ENCODE results near the gene UNC13C. TPM values are rescaled to one million over a fixed set of nuclear protein-coding genes. Genes with fewer than 3 reads are reported as not detected.

The UNC13C gene
- polyA plus RNA-seq, 3 donors = 7.3 to 10.2 (median 10.0) TPM

DNA sequence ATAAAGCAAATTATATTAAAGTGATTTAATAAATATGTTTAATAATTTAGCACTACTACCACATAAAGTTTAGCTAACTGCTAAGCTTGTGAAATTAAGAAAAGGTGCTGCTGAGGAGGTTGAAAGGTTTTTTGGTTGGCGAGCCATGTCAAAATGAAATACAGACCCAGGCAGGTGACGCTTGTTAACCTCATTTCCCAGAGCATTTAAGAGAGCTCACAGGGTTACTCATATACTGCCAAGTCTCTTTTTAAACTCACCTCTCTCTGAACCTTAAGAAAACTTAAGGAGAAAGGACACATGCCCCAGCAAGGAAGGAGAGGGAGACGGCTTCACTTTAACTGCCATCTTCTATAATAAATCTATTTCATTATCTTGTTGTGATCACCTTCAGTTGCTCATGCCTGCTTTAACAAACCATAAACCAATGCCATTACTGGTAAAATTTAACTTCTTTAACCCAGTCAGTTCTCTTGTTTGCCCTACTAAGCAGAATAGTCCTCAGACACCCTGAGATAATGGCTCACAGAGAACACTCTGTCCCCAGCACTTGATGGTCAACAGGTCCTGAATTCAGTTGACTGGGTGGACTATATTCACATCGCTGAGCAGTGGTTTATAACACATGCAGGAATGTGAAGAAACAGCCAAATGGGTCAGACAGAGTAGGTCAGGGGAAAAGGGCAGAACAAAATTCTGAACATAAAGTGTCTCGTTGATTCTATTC lies 540.1 kb downstream of the UNC13C start:
- DNase-seq (ENCODE audit: extremely low read depth in 1 of 11, low read depth in 9 of 11, low spot score in 4 of 11) = peak in 7 of 11 donors; percentile 2 to 41 (median 13)

DNA sequence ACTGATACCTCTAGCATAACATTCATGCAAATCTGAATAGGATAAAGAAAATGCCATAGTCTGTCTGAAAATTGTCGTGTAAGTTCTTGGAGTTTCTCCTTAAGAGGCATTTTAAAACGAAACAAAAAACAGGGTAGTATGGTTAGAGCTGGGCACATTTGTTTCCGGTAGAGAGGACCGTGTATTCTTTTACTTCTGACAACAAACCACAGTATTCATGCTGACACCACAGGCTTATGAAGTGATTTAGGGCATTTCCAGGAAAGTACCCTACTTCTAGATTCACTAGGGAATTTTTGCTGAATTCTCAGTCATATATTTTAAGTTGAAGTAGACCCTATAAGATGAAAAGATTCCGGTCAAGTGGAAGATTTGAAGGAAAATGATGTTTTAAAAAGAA lies 541.3 kb downstream of the UNC13C start:
- DNase-seq (ENCODE audit: extremely low read depth in 1 of 11, low read depth in 9 of 11, low spot score in 4 of 11) = no peak

DNA sequence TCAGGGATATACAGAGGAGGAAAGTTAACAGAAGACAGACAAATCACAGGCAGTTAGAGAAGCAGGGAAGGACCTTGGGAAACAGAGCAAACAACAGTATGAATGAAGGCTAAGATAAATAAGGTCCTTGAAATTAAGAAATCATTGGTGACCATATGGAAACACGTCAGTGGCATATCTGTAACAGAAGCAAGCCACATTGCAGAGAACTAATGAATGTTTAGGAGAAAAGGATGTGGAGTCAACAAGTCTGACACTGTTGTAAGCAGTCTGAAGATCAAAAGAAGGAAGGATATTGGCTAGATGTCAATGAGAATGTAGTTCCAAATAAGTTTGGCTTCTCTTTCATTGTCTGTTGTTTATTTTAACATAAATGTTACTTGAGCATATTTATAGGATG lies 542.4 kb downstream of the UNC13C start:
- DNase-seq (ENCODE audit: extremely low read depth in 1 of 11, low read depth in 9 of 11, low spot score in 4 of 11) = no peak

DNA sequence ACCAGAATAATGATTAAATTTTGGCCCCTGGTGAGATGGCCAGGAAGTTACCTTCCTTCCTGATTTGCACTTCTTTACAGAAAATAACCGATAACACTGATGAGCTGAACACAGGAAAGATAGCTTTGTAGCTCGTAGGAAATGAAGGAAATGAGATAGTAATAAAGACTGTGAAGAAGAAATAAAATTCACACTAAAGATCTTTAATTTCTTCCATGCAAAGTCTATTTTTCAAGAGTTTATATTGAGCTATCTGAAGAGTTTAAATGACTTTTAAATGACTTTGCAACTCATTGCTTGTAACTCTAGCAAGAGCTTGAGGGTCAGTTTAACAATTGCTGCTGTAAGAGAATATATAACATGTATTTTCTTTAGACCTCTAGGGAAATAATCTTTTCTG lies 543.0 kb downstream of the UNC13C start:
- no peak for DNase-seq (ENCODE audit: extremely low read depth in 1 of 11, low read depth in 9 of 11, low spot score in 4 of 11)

DNA sequence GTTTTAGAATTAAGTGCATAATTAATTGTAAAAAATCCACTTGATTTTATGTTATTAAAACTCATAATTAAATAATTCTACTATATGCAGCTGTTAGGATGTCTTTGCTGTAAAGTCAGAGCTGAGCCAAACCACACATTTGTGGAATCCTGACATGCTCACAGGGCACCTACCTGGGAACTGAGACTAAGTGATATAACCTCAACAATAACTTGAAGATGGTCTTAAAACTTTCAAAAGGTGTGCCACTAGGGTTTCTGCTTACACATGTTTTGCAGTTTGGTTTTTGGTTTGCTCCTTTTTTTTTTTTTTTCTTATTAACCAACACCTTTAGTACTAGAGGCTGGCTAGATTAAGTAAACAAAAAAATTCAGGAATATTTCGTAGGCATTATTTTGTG lies 549.8 kb downstream of the UNC13C start:
- no peak for DNase-seq (ENCODE audit: extremely low read depth in 1 of 11, low read depth in 9 of 11, low spot score in 4 of 11)

DNA sequence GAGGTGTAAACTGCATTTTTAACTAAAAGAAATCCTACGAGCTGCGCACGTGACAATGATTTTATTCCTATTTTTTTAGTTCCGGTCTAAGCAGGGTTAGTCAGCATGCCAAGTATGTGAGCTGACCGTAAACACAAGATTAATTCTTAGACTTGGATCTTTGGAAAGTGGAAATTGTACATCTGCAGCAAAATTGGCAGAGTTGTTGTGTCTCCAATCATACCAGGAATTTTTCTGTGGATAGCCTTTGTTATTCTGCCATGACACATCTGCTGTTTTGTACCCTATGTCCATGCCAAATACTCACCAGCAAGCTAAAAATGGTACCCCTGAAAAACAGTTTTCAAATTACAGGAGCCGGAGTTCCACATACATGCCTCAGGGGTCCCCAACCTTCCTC lies 562.5 kb downstream of the UNC13C start:
- DNase-seq (ENCODE audit: extremely low read depth in 1 of 11, low read depth in 9 of 11, low spot score in 4 of 11) = no peak

DNA sequence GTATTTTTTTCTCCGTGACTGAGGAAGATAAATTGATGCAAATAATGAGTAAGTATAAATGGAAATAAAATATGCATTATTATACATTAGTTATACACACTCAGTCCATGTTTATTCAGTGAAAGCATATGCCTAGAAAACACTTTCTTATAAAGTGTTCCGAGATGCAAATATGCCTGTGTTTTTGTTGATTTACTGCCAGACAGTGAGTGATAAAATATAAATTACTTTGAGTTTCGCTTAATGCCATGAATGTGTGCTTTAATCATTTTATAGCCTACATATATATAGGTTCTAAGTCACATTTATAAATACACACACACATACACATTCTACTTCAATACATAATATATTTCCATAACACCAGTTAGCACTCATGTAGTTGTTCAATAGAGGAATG lies 569.2 kb downstream of the UNC13C start:
- no peak for DNase-seq (ENCODE audit: extremely low read depth in 1 of 11, low read depth in 9 of 11, low spot score in 4 of 11)

DNA sequence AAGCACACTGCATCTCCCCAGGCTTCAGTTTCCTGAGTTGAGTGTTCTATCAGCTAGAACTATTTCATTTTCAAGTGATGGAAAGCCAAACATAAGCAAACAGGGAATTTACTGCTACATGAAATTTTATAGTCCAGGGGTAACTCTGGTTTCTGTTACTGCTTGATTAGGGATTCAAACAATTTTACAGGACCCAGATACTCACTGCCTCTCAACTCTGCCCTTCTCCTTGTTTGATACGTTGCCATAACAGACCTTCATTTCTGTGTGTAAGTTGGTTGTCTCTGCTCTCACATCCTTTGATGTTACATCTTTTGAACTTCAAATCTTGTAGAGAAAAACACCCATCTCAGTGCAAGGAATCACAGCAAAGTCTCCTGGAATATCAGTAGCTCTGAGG lies 572.7 kb downstream of the UNC13C start:
- DNase-seq (ENCODE audit: extremely low read depth in 1 of 11, low read depth in 9 of 11, low spot score in 4 of 11) = no peak

DNA sequence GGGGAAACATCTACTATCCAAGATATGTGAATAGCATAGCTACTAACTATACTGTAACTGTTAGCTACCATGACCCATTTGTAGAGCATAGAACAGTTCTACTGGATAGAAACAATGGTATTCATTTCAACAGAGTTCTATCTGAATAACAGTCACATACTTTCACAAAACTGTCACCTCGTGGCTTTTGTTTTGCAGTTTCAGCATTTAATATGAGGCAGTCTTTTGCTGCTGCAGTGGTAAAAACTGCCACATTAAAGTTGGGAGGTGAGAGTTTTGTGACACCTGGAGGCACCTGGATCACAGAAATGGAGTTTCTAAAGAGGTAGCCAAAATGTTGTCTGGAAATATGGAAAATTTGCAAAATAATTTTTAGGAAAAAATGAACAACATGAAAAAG lies 578.0 kb downstream of the UNC13C start:
- no peak for DNase-seq (ENCODE audit: extremely low read depth in 1 of 11, low read depth in 9 of 11, low spot score in 4 of 11)

DNA sequence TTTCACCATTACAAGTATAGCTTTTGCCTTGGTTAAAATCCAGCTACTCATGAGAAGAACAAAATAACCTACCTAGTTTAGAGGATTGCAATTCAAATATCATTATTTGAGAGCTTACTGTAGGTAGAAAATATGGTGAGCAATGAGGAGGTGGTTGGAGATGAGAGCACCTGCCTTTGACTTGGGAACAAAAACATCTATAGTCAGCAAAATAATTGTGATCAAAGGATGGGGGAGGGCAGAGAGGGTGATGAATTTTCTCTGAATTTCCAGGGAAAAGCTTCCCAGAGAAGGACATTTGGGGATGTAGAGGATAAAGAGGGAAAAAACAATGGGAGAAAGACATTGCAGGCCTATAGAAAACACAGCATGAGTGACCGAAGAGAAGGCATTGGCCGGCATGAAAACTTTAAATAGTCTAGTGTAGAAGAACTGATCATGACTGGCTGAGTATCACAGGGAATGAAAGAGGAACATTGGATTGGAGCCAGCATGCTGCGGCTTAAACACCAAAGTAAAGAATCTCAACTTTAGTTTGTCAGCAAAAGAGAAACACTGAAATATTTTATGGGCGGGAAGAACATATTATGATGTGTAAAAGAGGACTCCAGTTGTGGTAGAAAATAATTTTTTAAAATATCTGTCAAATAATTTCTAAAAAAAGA lies 581.3 kb downstream of the UNC13C start:
- DNase-seq (ENCODE audit: extremely low read depth in 1 of 11, low read depth in 9 of 11, low spot score in 4 of 11) = no peak

DNA sequence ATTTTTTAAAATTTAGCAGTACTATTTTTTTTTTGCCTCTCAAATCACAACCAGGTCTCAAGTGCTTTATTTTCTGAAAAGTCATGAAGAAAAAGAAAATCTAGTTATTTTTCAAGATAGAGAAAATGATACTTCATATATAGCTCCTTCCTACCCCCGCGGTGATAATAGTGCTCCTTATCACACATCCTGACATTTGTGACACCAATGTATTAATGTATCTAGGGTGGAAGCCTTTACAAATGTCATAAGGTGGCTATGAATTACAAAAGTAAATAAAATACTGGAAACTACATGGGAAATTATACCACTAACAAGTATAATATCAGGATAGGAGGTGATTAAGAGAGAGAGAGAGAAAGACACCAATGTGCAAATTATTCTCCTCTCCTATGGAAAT lies 582.2 kb downstream of the UNC13C start:
- DNase-seq (ENCODE audit: extremely low read depth in 1 of 11, low read depth in 9 of 11, low spot score in 4 of 11) = no peak

DNA sequence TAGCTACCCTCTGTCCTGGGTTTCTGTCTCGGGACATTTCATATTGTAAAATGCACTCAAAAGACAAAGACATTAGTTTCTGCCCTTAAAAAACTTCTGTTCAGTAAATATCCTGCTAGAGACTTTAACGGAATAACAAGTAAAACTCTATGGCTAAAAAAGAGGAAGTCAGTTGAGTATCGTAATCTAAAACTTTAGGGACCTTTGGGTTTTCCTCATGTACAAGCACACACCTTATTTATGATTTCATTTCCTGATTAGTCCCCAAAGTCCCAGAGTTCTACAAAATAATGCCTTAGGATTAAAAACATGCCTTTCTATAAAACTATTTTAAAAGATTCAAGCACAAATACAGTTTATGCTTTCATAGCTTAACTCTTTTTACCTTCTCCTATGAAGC lies 585.9 kb downstream of the UNC13C start:
- DNase-seq (ENCODE audit: extremely low read depth in 1 of 11, low read depth in 9 of 11, low spot score in 4 of 11) = no peak

DNA sequence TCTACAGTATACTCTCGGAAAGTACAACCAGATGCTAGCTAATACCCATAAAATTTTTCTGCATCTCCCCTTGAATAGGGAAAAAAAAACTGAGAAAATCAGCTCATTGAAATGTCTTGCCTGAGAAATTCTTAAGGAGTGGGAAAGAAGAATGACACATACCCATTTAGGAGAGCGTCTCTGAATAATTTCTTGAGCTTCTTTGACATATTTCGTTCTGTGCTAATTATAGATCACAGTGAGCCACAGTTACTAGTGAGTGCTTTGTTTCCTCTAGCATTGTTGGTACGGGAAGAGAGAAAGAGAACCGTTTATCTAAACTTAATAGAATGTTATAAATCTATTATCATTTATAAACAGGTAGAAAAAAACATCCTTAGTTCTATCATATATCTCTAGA lies 588.4 kb downstream of the UNC13C start:
- DNase-seq (ENCODE audit: extremely low read depth in 1 of 11, low read depth in 9 of 11, low spot score in 4 of 11) = no peak

DNA sequence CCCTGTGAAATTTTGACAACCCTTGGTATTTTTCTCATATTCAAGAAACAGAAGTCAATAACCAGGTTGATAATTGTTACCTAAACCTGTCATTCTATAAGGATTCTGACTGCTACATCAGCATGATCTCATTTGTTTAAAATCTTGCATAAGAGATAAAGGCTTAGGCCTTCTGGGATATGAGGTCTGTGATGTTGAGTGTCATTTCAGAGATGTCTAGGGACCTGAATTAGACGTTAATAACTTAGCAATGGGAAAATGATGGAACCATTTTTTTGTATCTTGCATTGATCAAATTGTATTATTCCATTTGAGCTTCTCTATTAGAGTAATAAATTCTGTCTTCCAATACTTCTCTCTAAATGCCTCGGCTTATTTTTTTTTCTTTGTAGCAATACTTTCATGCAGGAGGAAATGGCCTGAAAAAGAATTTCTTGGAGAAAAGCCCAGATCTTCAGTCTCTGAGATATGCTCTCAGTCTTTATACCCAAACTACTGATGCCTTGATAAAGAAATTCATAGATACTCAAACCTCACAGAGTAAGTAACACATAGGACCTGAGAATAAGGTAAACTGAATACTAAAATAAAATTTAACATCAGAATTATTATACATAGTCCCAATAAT lies 589.3 kb downstream of the UNC13C start:
- DNase-seq (ENCODE audit: extremely low read depth in 1 of 11, low read depth in 9 of 11, low spot score in 4 of 11) = no peak

DNA sequence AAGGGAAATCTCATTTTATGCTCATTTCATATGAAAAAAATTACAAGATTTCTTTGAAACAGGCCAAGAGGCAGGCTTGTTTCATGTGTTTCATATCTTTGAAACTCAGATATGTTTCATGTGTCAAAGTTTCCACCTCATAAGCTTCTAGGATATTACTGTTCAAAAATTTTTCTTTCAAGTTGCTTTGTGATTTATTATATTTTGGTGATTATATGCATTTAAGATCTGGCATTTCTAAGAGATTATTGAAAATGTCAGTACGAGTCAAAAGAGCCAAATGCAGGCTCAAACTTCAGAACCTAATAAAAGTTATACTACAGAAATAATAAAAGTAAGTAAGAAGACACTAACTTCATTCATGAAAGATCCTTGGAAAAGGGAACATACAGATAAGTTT lies 590.1 kb downstream of the UNC13C start:
- DNase-seq (ENCODE audit: extremely low read depth in 1 of 11, low read depth in 9 of 11, low spot score in 4 of 11) = no peak

DNA sequence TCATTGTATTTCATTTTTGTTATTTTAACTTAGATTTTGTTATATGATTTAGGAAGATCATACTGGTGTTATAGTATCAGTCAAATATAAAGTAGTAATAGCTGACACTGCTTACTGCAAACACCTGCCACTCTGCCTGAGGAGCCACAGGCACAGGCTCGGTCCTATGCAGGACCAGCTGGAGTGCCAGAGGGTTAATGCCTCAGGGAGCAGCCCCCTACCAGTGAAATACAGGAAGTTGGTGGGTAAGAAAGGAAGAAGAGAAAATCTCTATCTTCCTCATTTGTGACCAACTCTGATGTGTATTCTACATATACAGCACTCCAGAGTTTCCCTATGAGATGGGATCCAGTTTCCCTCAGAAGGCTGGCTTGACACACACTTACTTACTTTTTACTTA lies 593.3 kb downstream of the UNC13C start:
- DNase-seq (ENCODE audit: extremely low read depth in 1 of 11, low read depth in 9 of 11, low spot score in 4 of 11) = no peak

DNA sequence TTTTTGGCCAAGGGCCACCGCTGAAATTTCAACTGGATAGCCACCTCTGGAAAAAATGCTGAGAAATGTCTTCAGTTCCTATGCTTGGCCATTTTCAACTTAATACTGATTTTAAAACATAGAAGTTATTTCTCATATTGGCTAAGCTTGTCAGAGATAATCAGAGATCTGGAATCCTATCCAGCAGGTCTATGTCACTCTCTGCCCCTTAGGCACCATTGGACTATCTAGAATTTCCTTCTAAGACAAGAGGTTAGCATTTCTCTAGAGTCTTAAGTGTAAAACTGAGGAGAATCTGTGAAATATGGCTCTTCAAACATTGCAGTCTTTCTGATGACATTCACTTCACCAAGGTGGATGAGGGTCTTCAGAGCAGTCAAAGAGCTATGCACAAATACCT lies 597.3 kb downstream of the UNC13C start:
- DNase-seq (ENCODE audit: extremely low read depth in 1 of 11, low read depth in 9 of 11, low spot score in 4 of 11) = no peak

DNA sequence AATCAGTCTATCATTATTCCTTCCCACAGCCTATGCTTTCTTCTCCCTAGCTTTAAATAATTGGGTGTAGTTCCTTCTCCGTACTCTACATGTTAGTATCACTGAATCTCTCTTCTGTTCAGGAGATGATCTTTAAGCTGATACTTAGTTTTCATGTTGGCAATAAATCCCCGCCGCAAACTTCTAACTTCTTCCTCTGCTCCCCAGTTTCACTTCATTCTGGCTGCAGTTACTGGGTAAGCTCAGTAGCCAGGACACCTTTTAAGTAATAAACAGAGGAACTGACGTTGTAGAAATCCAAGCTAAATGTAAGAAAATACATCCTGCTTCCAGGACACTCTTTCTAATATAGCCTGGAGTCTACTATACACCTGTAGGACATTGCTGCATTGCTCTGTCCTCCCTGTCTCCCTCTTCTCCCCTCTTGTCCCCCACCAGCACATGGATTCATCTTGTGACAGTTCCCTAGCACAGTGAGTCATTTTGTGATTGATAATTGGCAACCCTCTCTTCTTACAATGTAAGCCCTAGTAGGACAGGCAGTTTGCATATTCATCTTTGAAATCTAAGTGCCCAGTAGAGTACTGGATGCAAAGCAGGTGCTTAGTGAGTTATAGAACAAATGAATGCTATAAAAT lies 598.2 kb downstream of the UNC13C start:
- DNase-seq (ENCODE audit: extremely low read depth in 1 of 11, low read depth in 9 of 11, low spot score in 4 of 11) = no peak

DNA sequence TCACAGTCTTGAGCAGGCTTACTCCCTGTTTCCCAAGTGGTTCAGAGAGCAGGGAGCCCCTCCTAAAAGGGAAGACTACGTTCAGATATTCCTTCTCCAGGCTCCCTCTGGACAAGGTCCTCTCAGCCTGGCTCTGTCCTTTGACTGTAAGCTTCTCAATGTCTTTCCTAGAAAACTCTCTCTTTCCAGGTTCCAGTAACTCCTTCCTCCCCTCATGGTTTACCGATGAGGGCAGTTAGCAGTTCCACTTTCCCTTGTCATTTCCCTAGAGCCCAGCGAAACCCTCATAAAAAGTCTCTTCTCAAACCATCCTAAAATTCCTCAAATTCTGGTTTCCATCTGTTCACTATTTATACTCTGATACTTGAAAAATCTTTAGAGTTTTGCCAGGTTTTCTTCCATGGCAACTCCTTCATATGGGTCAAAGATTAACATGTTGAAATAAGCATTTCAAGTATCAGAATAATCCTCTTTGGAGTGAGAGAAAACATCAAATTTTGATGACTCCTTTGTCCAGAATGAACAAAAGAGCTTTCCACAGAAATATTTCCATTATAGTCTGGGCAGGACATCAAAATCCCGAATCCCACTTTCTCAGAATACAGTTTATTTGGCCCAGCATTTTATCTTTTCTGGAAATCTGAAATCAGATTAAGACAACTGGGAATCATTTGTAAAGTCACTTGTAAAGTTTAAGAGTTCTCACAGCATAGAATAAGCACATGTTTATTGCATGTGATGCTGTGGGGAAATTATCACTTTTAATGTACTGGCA lies 599.4 kb downstream of the UNC13C start:
- no peak for DNase-seq (ENCODE audit: extremely low read depth in 1 of 11, low read depth in 9 of 11, low spot score in 4 of 11)

Data from renal cortex interstitium (tissue), 11 donors.